Ovary (tissue), 9 donors: ENCODE measurements around the gene TSHZ2. TPM values are rescaled to one million over a fixed set of nuclear protein-coding genes. Genes with fewer than 3 reads are reported as not detected.

Experiments
- DNase-seq, 5 donors: peaks; one replicate each; pipeline ENCODE4 v3.0.0-alpha.2; 2019 to 2020
- H3K27ac ChIP-seq, 2 donors: fragments of 200-600 bp; one replicate each; pipeline versions ENCODE4 v1.5.1 to v1.8.0; 2019 to 2022
- H3K27me3 ChIP-seq: fragments of 200-600 bp; one replicate; pipeline ENCODE4 v1.8.0; 2022
- H3K36me3 ChIP-seq: fragments of 200-600 bp; sonication (generic); one replicate; pipeline ENCODE4 v1.5.1; 2019
- H3K4me1 ChIP-seq: one replicate; pipeline ENCODE4 v1.8.1; 2013; ENCODE audit warnings: mild to moderate bottlenecking, moderate library complexity; ENCODE audit not compliant: insufficient read depth
- H3K4me3 ChIP-seq: fragments of 200-600 bp; sonication (generic); one replicate; pipeline ENCODE4 v1.5.1; 2017
- H3K9me3 ChIP-seq, 2 donors: fragments of 200-600 bp in 1 of 2; sonication (generic) in 1 of 2; one replicate each; pipeline versions ENCODE4 v1.5.1 to v1.8.1; 2013 to 2019; ENCODE audit warnings: mild to moderate bottlenecking in 1 of 2, moderate library complexity in 1 of 2
- CTCF ChIP-seq, 3 donors: fragments of 450-650 bp in 2 of 3; fragments of 200-600 bp in 1 of 3; IDR thresholded peaks; one replicate each; pipeline versions ENCODE4 v1.5.1 to v1.8.0; 2016 to 2022; ENCODE audit warnings: antibody characterized with exemption in 3 of 3, mild to moderate bottlenecking in 1 of 3
- EP300 ChIP-seq: sonication (generic); formaldehyde crosslinking; IDR thresholded peaks from one replicate; pipeline ENCODE4 v1.6.1; 2017; ENCODE audit warnings: antibody characterized with exemption
- POLR2A ChIP-seq: fragments of 450-650 bp; IDR thresholded peaks from one replicate; pipeline ENCODE4 v1.6.1; 2017; ENCODE audit warnings: antibody characterized with exemption, mild to moderate bottlenecking, moderate library complexity
- WGBS, 3 donors: extraction: QIAGEN DNeasy Blood & Tissue Kit in 1 of 3; methylation state at CpG; one replicate each; pipeline versions ENCODE4 v1.1.5 to v1.1.7; 2013 to 2017; 5-methylcytosine and 5-hydroxymethylcytosine counted together
- intact Hi-C, 4 donors: fragments of 100-400 bp; cut with DNase I; formaldehyde crosslinking; loops; one replicate each; pipeline versions ENCODE4 v1.11.0 to v1.15.1; 2022 to 2023
- polyA plus RNA-seq, 2 donors: library from polyadenylated mRNA; stranded (reverse); fragments of 200-250 nt in 1 of 2; fragments of 350-450 nt in 1 of 2; fragmentation: Illumina TruSeq in 1 of 2; extraction: RNeasy Lipid Tissue Mini Kit (QIAGEN cat#74804) in 1 of 2; gene quantifications; one replicate each; pipeline ENCODE4 v1.2.3, GENCODE V29; 2013 to 2014
- total RNA-seq, 7 donors: library from RNA; depleted of rRNA in 2 of 7; stranded (reverse); fragments of >200 nt in 2 of 7; fragmentation: NEBNext Ultra II Directional in 3 of 7; extraction: Animal tissue kit (Norgen Biotek cat#: 25700) in 3 of 7; gene quantifications; one replicate each; pipeline versions ENCODE4 v1.1.0 to v1.2.4, GENCODE V29; 2016 to 2023
- donor health status: DM: no; HTN: no; CAD: no; lungs with moderate emphysema.
- donor health status: DM: no; HTN: no; CAD: no.
- donor health status: Bipolar disorder and iron deficiency.
- donor health status: DM: yes; HTN: yes; CAD: no.
- donor health status: DM: no; HTN: no; CAD: no.
- donor health status: DM: yes; HTN: yes; CAD: no.

Gene TSHZ2
- total and polyA plus RNA-seq, 9 donors: 18.2 to 113 (median 40.2) TPM

GRCh38 chr20:52958211-52958610, 13.9 kb upstream of the TSHZ2 start:
- TF ChIP-seq CTCF (IDR thresholded peaks at IDR 0.05): no peak
- no peak for TF ChIP-seq EP300
- no peak for TF ChIP-seq POLR2A

GRCh38 chr20:52959125-52959524, 13.0 kb upstream of the TSHZ2 start:
- Histone ChIP-seq H3K9me3 (no peaks in the 10 kb centered on the region), H3K4me1 (peaks cover 2% of the 10 kb centered on the region), H3K27me3 (no peaks in the 10 kb centered on the region), H3K36me3 (no peaks in the 10 kb centered on the region), H3K27ac (no peak overlapping the region), H3K4me3 (no peak overlapping the region)
- WGBS, 3 donors: 56 to 59% (median 58%) methylated on average over 5 of the region's 5 CpGs
- no peak for TF ChIP-seq POLR2A
- no peak for DNase-seq
- intact Hi-C loops: no loop called here

More at GRCh38 chr20:52958211-52958610, 13.9 kb upstream of the TSHZ2 start:
- no peaks in the 10 kb centered on the region for H3K4me1 ChIP-seq
- H3K36me3 ChIP-seq: no peaks in the 10 kb centered on the region
- H3K9me3 ChIP-seq: no peaks in the 10 kb centered on the region
- DNase-seq: no peak
- 68 to 86% (median 83%) methylated on average over 4 of the region's 4 CpGs for WGBS, 3 donors
- H3K27me3 ChIP-seq: no peaks in the 10 kb centered on the region
- H3K27ac ChIP-seq: no peak overlapping the region
- intact Hi-C loops: no loop called here
- no peak overlapping the region for H3K4me3 ChIP-seq

GRCh38 chr20:52962183-52962582, 10.0 kb upstream of the TSHZ2 start:
- Histone ChIP-seq H3K27ac (no peak overlapping the region), H3K9me3 (no peaks in the 10 kb centered on the region), H3K27me3 (no peaks in the 10 kb centered on the region), H3K36me3 (no peaks in the 10 kb centered on the region), H3K4me1 (peaks cover 2% of the 10 kb centered on the region), H3K4me3 (no peak overlapping the region)
- WGBS, 3 donors: 71 to 89% (median 87%) methylated on average over 1 of the region's 1 CpG
- TF ChIP-seq POLR2A (no peak), CTCF (IDR thresholded peaks at IDR 0.05) (no peak), EP300 (no peak)
- DNase-seq: no peak
- intact Hi-C loops: no loop called here

GRCh38 chr20:52963131-52963530, 9.0 kb upstream of the TSHZ2 start:
- intact Hi-C loops: no loop called here
- Histone ChIP-seq H3K36me3 (no peaks in the 10 kb centered on the region), H3K4me3 (no peak overlapping the region), H3K27ac (no peak overlapping the region), H3K9me3 (no peaks in the 10 kb centered on the region), H3K27me3 (no peaks in the 10 kb centered on the region), H3K4me1 (peaks cover 2% of the 10 kb centered on the region)
- no peak for DNase-seq
- WGBS, 3 donors: 84 to 88% (median 85%) methylated on average over 3 of the region's 3 CpGs
- no peak for TF ChIP-seq CTCF (IDR thresholded peaks at IDR 0.05)
- no peak for TF ChIP-seq POLR2A
- no peak for TF ChIP-seq EP300

- DNase-seq: no peak
- no peaks in the 10 kb centered on the region for H3K9me3 ChIP-seq
- no peak overlapping the region for H3K4me3 ChIP-seq
- peaks cover 2% of the 10 kb centered on the region for H3K4me1 ChIP-seq
- no peak for TF ChIP-seq CTCF (IDR thresholded peaks at IDR 0.05)
- no peak for TF ChIP-seq POLR2A
- TF ChIP-seq EP300: no peak
- no peak overlapping the region for H3K27ac ChIP-seq
- WGBS, 3 donors: 34 to 42% (median 35%) methylated on average over 6 of the region's 6 CpGs
- no peaks in the 10 kb centered on the region for H3K27me3 ChIP-seq
- no peaks in the 10 kb centered on the region for H3K36me3 ChIP-seq
- intact Hi-C loops: no loop called here
Observed at GRCh38 chr20:52964131-52964530, 8.0 kb upstream of the TSHZ2 start.
